Endothelial cell of umbilical vein (primary cell): Measurements from ENCODE around the gene UBE2H. TPM values are rescaled to one million over a fixed set of nuclear protein-coding genes. Genes with fewer than 3 reads are reported as not detected.

ENCODE experiments used
- BruUV-seq: library from RNA; stranded (reverse); fragments of 400-500 nt; replicated peaks from 2 replicates; lab custom pipeline; 2021; lab: Mats Ljungman, UMichigan
- CTCF ChIA-PET: fragments of 300-600, 350-600 bp; sonication (Branson Sonifier 250); formaldehyde crosslinking; loops from one replicate; lab custom pipeline; 2021; ENCODE audit warnings: antibody characterized with exemption, inconsistent platforms; lab: Charles Lee
- POLR2A ChIA-PET: fragments of 300-600, 350-600 bp; sonication (Branson Sonifier 250); formaldehyde crosslinking; loops from one replicate; lab custom pipeline; 2021; ENCODE audit warnings: antibody characterized with exemption, inconsistent platforms; lab: Charles Lee
- DNase-seq: peaks from one replicate; pipeline ENCODE4 v3.0.0-alpha.2; 2011; ENCODE audit warnings: low read depth, low spot score
- FAIRE-seq: peaks from 2 replicates; lab custom pipeline; 2011; peaks lifted over from hg19 to GRCh38; lab: Jason Lieb, UNC
- H2AFZ ChIP-seq: 2 replicates; pipeline ENCODE4 v1.6.0; 2012; ENCODE audit warnings: low read depth, low read length, control low read depth, inconsistent platforms
- H3K27ac ChIP-seq: 2 replicates; pipeline ENCODE4 v1.5.1; 2011; ENCODE audit warnings: low read depth, mild to moderate bottlenecking, control low read depth, low read length, moderate library complexity; ENCODE audit not compliant: insufficient read depth
- H3K27me3 ChIP-seq, 2 experiments: 2 replicates each; pipeline versions ENCODE4 v1.6.0 to v1.6.1; 2011; ENCODE audit warnings: low read length in 2 of 2, mixed read lengths in 1 of 2; ENCODE audit not compliant: control insufficient read depth in 2 of 2, insufficient read depth in 2 of 2
- H3K36me3 ChIP-seq, 2 experiments: 2 replicates in 1 of 2; 3 replicates in 1 of 2; pipeline ENCODE4 v1.5.1; 2011; ENCODE audit warnings: low read length in 2 of 2, mild to moderate bottlenecking in 1 of 2, moderate library complexity in 1 of 2; ENCODE audit not compliant: control insufficient read depth in 2 of 2, insufficient read depth in 2 of 2; ENCODE audit errors: extremely low read depth in 1 of 2
- H3K4me1 ChIP-seq: 3 replicates; pipeline ENCODE4 v1.5.1; 2011; ENCODE audit warnings: mild to moderate bottlenecking, low read length; ENCODE audit not compliant: control insufficient read depth, insufficient read depth; ENCODE audit errors: extremely low read depth
- H3K4me2 ChIP-seq: 2 replicates; pipeline ENCODE4 v1.6.1; 2011; ENCODE audit warnings: low read length, control low read depth, mixed read lengths; ENCODE audit not compliant: insufficient read depth
- H3K4me3 ChIP-seq, 3 experiments: fragments of 200-600 bp in 1 of 3; sonication (generic), shearing (Covaris generic) in 1 of 3; replicated peaks in 1 of 3; 2 replicates each; pipeline ENCODE4 v1.5.1; 2011 to 2016; ENCODE audit warnings: control low read depth in 3 of 3, low read length in 3 of 3, mild to moderate bottlenecking in 2 of 3, inconsistent platforms in 1 of 3, low read depth in 1 of 3, moderate library complexity in 1 of 3; ENCODE audit not compliant: insufficient read depth in 1 of 3
- H3K79me2 ChIP-seq: 2 replicates; pipeline ENCODE4 v1.6.0; 2012; ENCODE audit warnings: low read length, inconsistent platforms; ENCODE audit not compliant: control insufficient read depth, insufficient read depth
- H3K9ac ChIP-seq: replicated peaks from 2 replicates; pipeline ENCODE3; 2011; ENCODE audit warnings: low read length, control low read depth; ENCODE audit not compliant: insufficient read depth; ENCODE audit errors: extremely low read depth
- H3K9me1 ChIP-seq: replicated peaks from 3 replicates; pipeline ENCODE4 v1.6.0; 2011; ENCODE audit warnings: mild to moderate bottlenecking, low read length; ENCODE audit not compliant: control insufficient read depth, insufficient read depth; ENCODE audit errors: extremely low read depth
- H3K9me3 ChIP-seq: replicated peaks from 2 replicates; pipeline ENCODE4 v1.5.1; 2012; ENCODE audit warnings: low read length, inconsistent platforms; ENCODE audit not compliant: control insufficient read depth, insufficient read depth
- H4K20me1 ChIP-seq: replicated peaks from 2 replicates; pipeline ENCODE3; 2011; ENCODE audit warnings: mild to moderate bottlenecking, low read length; ENCODE audit not compliant: control insufficient read depth, insufficient read depth; ENCODE audit errors: extremely low read depth
- EZH2 ChIP-seq: IDR thresholded peaks from 2 replicates; pipeline ENCODE4 v1.6.1; 2012; ENCODE audit warnings: borderline replicate concordance, low read depth, mild to moderate bottlenecking, moderate library complexity, low read length, inconsistent platforms; ENCODE audit not compliant: severe bottlenecking
- GATA2 ChIP-seq: IDR thresholded peaks from 2 replicates; pipeline ENCODE4 v1.7.0; 2011; ENCODE audit warnings: low read depth, mild to moderate bottlenecking, moderate library complexity, mixed read lengths, low read length; ENCODE audit not compliant: insufficient read length, insufficient read depth
- JUN ChIP-seq: IDR thresholded peaks from 2 replicates; pipeline ENCODE4 v1.6.1; 2011; ENCODE audit warnings: borderline replicate concordance, low read depth; ENCODE audit not compliant: insufficient read length, insufficient read depth
- POLR2A ChIP-seq: IDR thresholded peaks from 2 replicates; pipeline ENCODE4 v1.6.1; 2012; ENCODE audit warnings: low read depth, mild to moderate bottlenecking, control low read depth, low read length
- dilution Hi-C: fragments of 300-500 bp; cut with MboI; formaldehyde crosslinking; loops from one replicate; pipeline ENCODE4 v1.15.0; 2019; ENCODE audit warnings: low sequenced_read_pairs; ENCODE audit not compliant: extremely low pct_ligation_motif_present
- intact Hi-C: fragments of 100-400 bp; cut with micrococcal nuclease; formaldehyde crosslinking; loops from one replicate; pipeline ENCODE4 v1.10.0; 2022
- polyA plus RNA-seq, 4 experiments: library from polyadenylated mRNA; depleted of rRNA in 3 of 4; stranded (reverse) in 3 of 4; unstranded in 1 of 4; fragments of >200 nt; gene quantifications; 2 replicates each; pipeline versions ENCODE4 v1.2.1 to v1.2.3, GENCODE V29; 2011 to 2012; ENCODE audit warnings: missing spikeins in 1 of 4
- total RNA-seq: library from RNA; stranded (reverse); gene quantifications from 2 replicates; pipeline ENCODE4 v1.2.3, GENCODE V29; 2021

Gene UBE2H
- total and polyA plus RNA-seq, 2 donors (not counting 3 experiments of a cell fraction or from before 2014, with no cell fraction given), result 51.7 to 90.1 TPM

DNA sequence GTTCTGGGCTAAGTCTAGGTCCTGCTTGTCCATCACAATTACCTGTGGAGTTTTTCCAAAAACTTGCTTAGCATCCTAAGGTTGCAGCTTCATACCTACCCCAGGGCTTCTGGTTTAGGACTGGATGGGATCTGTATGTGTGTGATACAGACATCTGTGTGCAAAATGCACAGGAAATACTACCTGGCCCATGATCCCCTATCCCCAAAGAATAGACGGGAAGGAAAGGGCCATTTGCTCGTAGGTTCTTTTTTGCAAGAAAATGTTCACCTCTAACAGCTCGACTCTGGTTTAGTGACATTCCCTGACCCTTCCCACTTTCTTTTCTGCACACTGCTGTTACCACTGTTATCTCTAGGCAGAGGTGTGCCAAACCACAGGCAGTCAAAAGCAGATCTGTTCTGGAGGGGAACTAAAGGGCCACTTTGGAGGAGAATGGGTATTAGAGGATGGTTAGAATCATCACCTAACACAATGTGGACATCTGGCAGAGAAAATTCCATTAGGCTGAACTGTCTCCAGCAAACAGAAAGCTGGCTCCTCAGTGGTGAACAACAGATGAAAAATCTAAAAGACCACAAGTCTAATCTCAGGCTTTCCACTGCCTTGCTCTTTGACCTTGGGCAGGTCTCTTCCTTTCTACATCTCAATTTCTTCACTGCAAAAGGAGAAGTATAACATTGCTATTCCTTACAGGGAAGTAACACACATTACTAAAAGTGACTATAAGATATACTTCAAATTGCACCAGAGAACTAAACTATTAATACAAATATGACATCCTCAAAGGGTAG is 107.4 kb downstream of the UBE2H start:
- H3K4me1 ChIP-seq, result peaks cover 47% of the 10 kb centered on the region
- H3K9me3 ChIP-seq, result no peaks in the 10 kb centered on the region
- intact Hi-C loops, result no loop called here
- peaks cover 2 to 3% of the 10 kb centered on the region in 2 experiments for H3K36me3 ChIP-seq
- no peaks in the 10 kb centered on the region for H3K27me3 ChIP-seq
- no peak overlapping the region for H2AFZ ChIP-seq
- TF ChIP-seq EZH2 (no peak), JUN (no peak)
- no TSS peak for BruUV-seq
- DNase-seq (no peak), FAIRE-seq (no peak)
- peak overlapping the region; percentile 39 for H3K4me2 ChIP-seq
- POLR2A ChIA-PET, result no interaction called here
- H4K20me1 ChIP-seq, result no peaks in the 10 kb centered on the region
- peak overlapping the region; percentile 66 for H3K27ac ChIP-seq
- CTCF ChIA-PET, result interaction anchor here (0.9 to 3.9 kb wide), 4 partner anchors 10 to 21 kb away, joined by 3 to 17 read pairs (median 6); no protein-coding TSS in a partner anchor
- H3K79me2 ChIP-seq, result peaks cover 21% of the 10 kb centered on the region
- no peak overlapping the region for H3K9ac ChIP-seq
- dilution Hi-C loops, result no loop called here
- no peak overlapping the region for H3K4me3 ChIP-seq
- no peaks in the 10 kb centered on the region for H3K9me1 ChIP-seq

GRCh38 chr7:129843978-129844840 is 108.6 kb downstream of the UBE2H start:
- Histone ChIP-seq H3K27me3 (no peaks in the 10 kb centered on the region), H3K9me1 (no peaks in the 10 kb centered on the region), H3K4me2 (peak overlapping the region; percentile 49), H4K20me1 (no peaks in the 10 kb centered on the region), H2AFZ (no peak overlapping the region), H3K4me3 (no peak overlapping the region), H3K9me3 (no peaks in the 10 kb centered on the region), H3K79me2 (peaks cover 21% of the 10 kb centered on the region), H3K27ac (peak overlapping the region; percentile 6), H3K4me1 (peaks cover 47% of the 10 kb centered on the region), H3K36me3 (peaks cover 2 to 3% of the 10 kb centered on the region in 2 experiments), H3K9ac (no peak overlapping the region)
- intact Hi-C loops (loop anchor here (1.0 kb wide), 1 partner anchor 167 kb away; no protein-coding TSS in a partner anchor), dilution Hi-C loops (no loop called here)
- DNase-seq (peak; percentile 41), FAIRE-seq (no peak)
- ChIA-PET CTCF (interaction anchor here (0.9 to 3.9 kb wide), 6 partner anchors 10 to 52 kb away, joined by 3 to 17 read pairs (median 4); no protein-coding TSS in a partner anchor), POLR2A (no interaction called here)
- BruUV-seq, result no TSS peak
- TF ChIP-seq POLR2A (no peak), GATA2 (peak; percentile 45)
